ENCODE results near the gene TAF8. TPM values are rescaled to one million over a fixed set of nuclear protein-coding genes. Genes with fewer than 3 reads are reported as not detected.

The TAF8 gene
- polyA plus RNA-seq, 3 donors = 19.9 to 25.8 (median 20.4) TPM

DNA sequence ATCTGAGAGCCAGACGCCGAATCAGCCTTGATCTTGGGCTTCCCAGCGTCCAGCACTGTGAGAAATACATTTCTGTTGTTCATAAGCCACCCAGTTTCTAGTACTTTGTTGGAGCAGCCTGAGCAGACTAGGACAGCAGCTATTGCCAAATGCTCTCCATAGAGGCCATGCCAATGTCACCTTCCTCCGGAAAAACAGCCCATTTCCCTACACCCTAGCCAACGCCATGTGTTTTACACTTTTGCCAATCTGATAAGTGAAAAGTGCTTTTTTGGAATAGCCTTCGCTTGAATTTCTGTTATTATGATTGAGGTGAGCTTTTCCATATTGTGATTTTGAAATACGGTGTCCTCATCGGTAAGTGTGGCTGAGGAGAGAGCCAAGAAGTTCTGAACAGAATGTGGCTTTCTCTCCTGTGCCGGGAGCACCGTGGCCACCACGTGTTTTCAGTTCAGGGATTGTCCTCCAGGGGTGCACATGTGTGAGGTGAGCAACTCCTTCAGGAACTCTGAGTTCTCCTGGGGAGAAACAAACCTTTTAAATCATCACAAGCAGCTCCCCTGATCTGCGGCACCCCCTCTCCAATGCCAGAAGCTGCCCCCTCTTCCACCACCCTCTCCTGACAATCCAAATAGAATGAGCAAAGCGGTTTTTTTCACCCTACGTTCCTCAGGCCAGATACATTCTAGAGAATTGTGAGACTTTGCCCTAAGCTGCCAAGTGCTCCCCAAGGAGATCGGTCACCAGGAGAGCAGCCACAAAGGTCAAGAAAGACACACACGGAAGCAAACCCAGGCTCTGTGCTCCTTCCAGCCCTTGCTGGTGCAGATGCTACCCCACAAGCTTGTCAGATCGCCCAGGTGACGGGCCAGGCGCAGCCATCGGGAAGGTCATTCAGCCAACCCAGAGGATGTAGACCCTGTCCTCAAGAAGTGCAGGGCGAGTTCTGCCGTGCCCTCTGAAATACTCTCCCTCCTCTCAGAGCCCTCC is 36.0 kb downstream of the TAF8 start:
- no peak for DNase-seq (ENCODE audit: extremely low read depth in 1 of 11, low read depth in 9 of 11, low spot score in 4 of 11)

DNA sequence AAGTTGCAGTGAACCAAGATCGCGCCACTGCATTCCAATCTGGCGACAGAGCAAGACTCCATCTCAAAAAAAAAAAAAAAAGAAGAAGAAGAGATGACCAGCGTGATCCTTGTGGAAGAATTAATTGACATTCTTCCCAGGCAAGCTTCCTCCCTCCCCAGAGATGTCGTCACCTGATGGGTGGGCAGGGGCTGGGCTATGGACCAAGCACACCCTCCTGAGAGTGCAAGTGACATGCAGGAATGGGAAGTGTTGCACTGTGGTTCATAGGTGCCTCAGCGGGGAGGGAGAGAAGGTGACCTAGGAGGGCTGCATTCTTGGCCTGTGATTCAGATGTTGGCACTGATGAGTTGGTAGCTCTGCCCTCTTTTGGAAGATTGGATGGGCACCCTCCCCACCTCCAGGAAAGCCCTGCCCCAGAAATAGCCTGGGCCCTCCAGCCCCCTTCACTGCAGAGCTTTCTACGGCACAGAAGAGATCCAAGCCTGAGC is 37.8 kb downstream of the TAF8 start:
- no peak for DNase-seq (ENCODE audit: extremely low read depth in 1 of 11, low read depth in 9 of 11, low spot score in 4 of 11)

DNA sequence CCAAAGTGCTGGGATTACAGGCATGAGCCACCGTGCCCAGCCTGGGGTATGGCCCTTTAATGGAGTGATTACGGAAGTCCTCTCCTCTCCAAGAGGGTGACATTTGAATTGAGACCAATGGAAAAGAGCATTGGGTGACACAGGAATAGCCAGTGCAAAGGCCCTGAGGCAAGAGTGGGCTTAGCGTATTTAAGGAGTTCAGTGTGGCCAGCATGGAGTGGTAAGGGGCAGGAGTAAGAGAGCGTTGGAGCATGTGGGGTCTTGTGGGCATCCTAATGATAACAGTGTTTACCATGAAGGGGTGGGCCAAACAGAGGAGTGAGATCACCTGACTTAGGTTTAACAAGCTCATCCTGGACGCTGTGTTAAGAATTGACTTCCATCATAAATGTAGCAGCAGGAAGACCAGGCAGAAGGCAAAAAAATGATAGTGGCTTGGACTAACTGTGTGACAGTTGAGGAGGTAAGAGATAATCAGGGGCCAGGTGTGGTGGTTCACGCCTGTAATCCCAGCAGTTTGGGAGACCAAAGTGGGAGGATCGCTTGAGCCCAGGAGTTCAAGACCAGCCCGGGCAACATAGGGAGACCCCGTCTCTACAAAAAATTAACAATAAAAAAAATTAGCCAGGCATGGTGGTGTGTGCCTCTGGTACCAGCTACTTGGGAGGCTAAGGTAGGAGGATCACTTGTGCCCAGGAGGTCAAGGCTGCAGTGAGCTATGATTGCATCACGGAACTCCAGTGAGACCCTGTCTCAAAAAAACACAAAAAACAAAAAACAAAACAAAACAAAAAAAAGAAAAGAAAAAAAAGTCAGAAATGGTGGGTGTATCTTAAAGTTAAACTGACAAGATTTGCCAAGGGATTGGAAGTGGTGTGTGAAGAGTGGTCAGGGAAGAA is 40.7 kb downstream of the TAF8 start:
- no peak for DNase-seq (ENCODE audit: extremely low read depth in 1 of 11, low read depth in 9 of 11, low spot score in 4 of 11)

DNA sequence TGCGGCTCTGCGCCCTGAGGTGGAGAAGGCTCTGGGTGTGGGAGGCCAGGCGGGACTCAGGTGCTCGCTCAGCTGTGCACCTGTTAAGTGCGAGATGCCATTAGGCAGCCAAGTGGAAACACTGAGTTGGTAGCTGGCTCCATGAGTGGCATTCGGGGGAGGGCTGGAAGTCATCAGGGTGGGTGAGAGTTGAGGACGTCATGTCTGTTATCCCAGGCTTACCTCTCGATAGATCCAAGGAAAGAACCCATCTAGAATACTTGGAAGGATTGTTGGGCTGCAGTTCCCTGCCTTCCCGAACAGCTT is 41.3 kb downstream of the TAF8 start:
- peak in 4 of 11 donors; percentile 26 to 52 (median 46) for DNase-seq (ENCODE audit: extremely low read depth in 1 of 11, low read depth in 9 of 11, low spot score in 4 of 11)

DNA sequence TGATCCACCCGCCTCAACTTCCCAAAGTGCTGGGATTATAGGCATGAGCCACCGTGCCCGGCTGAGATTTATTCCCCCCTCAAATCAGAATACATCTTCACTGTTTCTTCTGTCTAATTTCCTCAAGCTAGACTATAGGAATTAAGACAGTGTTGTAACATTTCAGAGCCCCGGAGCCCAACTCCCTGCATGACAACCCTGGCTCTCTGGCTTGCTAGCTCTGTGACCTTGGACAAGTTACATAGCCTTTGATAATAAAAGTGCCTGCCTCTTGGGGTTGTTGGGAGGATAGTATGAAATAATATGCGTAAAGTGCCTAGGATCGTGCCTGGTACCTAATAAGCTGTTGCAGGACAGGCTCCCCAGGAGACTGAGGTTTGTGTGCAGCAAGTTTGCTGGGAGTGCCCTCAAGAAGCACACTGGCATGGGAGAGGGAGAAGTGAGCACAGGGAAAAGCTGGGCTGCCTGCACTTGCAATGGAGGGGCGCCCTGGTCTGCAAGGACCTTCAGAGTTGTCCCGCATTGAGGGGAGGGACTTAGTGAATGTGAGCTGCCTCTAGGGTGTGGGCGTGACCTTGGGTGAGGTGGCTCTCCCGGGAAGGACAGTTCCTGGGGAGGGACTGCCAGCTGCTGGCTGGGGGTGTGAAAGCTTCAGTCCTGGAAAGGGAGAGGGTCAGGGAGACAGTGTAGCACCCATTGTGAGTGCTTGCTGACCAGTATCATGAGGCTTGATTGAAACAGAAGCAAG is 43.4 kb downstream of the TAF8 start:
- DNase-seq (ENCODE audit: extremely low read depth in 1 of 11, low read depth in 9 of 11, low spot score in 4 of 11) = no peak

DNA sequence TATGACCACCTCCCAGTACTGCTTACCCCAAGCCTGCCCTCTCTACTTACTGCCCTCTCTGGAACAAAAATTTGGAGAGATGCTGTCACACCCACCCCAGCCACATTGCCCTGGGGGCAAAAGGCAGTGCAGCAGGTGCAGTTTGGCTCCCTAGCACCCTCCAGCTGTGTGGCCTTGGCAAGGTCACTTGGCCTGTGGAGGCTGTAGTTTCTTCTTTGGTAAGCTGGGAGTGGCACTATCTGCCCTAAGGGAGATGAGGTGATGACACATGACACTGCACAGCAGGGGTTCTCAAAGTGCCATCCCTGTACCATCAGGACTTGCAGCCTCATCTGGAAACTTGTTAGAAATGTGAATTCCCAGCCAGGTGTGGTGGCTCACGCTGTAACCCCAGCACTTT is 44.8 kb downstream of the TAF8 start:
- no peak for DNase-seq (ENCODE audit: extremely low read depth in 1 of 11, low read depth in 9 of 11, low spot score in 4 of 11)

DNA sequence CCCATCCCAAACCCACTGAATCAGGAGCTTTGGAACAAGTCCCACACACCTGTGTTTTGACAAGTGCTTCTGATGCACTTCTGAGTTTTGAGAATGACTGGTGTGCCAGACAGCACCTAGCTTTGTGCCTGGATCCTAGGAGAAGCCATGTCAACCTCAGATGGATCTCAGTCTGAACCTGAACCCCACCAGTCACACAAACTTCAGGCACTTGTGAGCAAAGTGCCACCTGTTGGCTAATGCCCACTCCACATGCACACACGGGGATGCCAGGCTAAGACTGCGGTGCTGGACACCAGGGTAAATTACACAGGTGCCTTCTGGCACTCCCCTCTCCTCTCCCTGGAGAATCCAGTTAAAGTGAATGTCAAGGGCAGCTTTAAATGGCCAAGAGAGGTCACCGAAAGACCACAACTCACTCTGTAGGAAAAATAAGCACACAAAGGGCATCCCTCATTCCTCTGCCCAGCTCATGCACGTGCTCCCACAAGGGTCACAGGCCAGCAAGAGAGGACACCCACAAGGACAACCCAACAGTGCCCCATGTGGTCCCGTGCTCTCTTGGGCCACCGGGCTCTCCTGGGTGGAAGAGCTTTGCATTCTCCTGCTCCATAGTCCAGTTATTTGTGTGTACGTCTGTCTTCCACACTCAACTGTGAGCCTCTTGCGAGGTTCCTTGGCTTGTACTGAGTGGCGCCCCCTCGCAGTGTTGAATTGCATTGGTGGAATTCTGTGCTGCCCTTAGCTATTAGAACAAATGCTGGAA is 45.6 kb downstream of the TAF8 start:
- DNase-seq (ENCODE audit: extremely low read depth in 1 of 11, low read depth in 9 of 11, low spot score in 4 of 11) = no peak

DNA sequence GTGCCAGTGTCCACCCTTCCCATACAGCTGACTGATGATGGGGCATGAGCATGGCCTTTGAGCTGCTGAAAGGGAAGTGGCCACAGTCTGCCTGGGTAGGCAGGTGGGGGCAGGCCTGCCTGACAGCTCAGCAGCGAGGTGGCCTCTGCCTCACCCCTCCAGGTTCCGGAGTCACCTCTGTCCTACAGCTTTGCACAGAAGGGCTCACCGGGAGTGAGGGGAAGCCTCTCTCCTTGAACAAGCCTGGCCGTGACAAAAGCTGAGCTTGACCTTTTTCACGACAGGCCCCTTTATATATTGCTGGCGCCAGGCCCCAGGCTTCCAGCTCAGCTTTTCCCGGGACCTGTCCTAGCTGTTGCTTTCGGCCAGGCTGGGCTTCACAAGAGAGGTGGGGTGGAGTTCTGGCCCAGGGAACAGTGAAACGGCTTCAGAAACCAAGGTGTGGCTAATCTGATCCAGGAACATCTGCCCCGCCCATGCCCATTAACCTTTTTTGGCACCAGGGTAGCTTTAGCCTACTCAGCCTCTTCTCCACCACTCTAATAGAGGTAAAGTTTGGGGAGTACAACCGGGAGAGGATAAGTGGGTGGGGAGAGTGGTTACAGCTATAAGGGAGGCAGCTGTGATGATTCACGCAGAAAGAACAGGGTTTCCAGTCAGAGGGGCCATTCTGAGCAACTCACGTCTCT is 49.2 kb downstream of the TAF8 start:
- DNase-seq (ENCODE audit: extremely low read depth in 1 of 11, low read depth in 9 of 11, low spot score in 4 of 11) = no peak

DNA sequence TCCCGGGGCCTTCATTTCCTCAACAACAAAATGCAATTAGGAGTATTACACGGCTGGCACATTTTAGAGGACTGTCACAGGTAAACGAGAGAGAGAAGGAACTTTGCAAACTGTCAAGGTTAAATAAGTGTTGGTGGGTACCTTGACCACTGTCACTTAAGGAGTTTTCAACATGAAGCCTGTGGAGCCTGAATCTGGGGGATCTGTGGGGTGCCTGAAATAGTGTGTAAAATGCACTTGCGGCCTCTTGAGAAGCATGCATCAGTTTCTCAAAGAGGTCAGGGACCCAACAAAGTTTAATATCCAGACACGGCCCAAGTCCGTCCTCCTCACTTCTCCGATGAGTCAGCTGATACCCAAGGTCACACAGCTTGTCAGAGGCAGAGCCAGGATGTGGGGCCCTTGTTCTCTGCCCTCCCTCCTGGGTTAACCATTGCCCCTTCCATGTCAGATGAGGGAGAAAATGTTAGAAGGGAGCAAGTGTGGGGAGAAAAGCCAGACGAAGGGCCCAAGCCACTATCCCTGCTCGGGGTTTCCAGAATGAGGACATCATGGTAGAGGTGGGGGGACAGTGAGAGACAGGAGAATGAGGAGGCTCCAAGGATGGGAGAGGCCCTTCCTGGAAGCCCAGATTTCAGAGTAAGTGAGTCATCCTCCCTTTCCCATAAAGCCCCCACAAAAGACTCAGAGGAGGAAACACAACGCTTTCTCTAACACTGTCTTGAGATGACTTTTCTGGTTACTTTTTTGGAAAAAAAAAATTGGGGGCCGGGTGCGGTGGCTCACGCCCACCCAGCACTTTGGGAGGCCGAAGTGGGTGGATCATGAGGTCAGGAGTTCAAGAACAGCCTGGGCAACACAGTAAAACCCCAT is 49.9 kb downstream of the TAF8 start:
- DNase-seq (ENCODE audit: extremely low read depth in 1 of 11, low read depth in 9 of 11, low spot score in 4 of 11) = no peak

DNA sequence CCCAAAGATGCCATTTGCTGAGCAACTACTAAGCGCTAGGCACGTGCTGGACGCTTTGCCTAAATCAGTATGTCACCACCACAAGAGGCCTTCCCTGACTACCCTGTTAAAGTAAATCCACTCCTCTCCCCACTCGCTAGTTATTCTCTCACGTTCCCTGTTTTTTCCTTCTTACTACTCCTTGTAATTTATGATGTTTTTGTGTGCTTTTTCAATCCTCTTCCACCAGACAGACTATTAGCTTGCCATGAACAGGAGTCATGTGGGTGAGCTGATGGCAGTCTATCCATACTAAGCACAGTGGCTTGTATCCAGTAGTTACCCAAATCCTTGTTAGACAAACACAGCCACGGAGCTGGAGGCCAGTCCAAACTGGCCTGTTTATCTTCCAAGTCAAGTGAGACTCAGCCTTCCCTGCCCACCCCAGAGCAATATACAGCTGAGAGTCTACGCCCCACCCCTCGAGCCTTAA is 50.9 kb downstream of the TAF8 start:
- no peak for DNase-seq (ENCODE audit: extremely low read depth in 1 of 11, low read depth in 9 of 11, low spot score in 4 of 11)

DNA sequence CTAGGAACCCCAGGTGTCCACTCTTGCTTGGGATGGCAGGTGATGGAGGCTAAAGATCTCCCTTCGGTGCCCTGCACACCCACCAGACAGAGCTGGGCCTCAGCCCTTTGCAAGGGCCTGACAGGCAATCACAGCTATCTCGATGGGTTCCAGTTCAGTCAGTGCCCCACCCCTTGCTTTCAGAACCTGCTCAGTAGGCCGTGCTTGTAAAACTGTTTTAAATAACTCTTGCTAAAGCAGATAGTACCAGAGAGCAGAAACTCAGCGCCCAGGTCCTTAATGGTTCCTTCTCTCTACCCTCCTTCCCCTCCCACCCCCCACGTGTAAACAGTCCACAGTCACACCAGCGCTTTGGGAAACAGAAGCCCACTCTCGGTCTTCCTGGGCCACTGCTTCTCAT is 52.9 kb downstream of the TAF8 start:
- DNase-seq (ENCODE audit: extremely low read depth in 1 of 11, low read depth in 9 of 11, low spot score in 4 of 11) = no peak

DNA sequence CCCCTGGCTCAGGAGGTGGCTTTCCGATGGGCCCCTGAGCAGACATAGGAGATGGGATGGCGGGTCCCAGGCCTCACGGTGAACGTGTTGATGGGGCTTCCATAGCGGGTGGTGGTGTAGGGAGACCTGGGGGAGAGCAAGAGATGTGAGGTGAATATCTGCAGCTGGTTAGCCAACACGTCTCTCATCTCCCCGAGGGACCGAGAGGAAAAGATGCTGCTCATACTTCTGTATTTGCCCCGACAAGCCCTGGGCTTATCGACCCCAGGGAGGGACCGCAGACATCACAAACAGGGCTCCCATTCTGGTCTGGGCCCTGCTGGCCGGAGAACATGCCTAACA is 53.4 kb downstream of the TAF8 start:
- DNase-seq (ENCODE audit: extremely low read depth in 1 of 11, low read depth in 9 of 11, low spot score in 4 of 11) = no peak

DNA sequence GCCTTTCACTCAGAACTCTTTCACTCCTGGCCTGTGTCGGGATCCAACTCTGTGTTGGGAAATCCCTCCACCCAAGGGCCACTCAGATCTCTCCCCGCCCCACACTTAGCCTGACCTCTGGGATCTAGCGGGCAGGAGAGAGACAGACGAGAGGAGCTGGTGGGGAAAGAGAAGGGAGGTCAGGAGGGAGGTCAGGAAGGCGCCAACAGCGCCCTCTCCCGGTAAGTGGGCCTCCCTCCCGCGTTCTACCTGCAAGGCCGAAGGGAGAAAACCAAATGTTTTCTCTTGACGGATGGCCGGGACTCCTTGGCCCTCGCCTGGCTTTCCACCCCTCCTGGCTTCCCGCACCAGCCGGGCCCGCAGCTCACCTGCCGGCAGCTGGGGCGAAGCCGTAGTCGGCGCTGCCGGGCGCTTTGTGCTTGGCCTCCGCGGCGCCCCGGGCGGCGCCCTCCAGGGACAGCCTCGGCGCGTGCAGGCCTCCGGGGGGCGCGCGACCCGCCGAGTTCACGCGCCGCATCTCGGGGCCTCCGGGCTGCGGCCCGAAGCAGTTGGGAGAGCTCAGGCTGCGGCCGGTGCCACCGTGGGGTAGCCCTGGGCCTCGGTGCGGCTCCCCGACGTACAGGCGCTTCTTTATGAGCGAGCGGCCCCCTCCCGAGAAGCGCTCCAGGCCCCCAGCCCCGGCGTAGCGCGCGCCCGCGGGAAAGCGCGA is 53.9 kb downstream of the TAF8 start:
- peak in 7 of 11 donors; percentile 41 to 72 (median 59) for DNase-seq (ENCODE audit: extremely low read depth in 1 of 11, low read depth in 9 of 11, low spot score in 4 of 11)

DNA sequence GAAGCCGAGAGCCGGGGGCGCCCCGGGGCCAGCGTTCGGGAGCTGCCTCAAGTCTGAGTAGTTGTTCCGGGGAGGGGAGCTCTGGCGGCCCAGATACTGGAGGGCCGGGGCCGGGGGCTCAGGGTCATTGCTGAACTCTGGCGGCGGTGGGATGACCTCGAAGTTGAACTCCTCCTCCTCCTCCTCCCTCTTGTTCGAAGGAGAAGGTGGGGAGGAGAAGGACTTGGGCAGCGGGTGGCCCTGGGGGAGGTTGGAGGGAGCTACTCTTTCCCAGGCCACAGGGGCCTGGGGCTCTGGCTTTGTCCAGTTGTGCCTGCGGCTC is 54.4 kb downstream of the TAF8 start:
- DNase-seq (ENCODE audit: extremely low read depth in 1 of 11, low read depth in 9 of 11, low spot score in 4 of 11) = no peak

DNA sequence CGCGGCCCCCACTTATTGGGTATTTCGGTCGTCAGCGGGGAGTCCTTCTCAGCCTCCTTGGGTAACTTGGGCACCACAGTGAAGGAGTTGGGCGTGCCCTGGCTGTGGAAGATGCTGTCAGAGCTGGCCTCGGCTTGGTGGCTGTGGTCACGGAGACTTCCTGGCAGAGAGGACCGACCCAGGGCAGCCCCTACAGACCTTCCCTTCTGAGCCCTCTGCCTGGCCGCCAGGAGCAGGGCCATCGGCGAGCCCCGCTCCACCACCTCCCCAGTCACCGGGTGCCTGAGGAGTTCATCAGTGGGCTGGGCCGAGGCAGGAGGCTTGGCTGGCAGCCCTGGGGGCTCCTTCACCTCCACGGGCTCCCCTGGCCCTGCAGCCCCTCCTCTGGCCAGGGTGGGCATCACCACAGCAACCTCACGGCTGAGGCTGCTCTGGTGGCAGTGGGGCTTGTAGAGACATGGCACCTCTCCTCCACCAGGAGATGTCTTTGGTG is 54.9 kb downstream of the TAF8 start:
- no peak for DNase-seq (ENCODE audit: extremely low read depth in 1 of 11, low read depth in 9 of 11, low spot score in 4 of 11)

DNA sequence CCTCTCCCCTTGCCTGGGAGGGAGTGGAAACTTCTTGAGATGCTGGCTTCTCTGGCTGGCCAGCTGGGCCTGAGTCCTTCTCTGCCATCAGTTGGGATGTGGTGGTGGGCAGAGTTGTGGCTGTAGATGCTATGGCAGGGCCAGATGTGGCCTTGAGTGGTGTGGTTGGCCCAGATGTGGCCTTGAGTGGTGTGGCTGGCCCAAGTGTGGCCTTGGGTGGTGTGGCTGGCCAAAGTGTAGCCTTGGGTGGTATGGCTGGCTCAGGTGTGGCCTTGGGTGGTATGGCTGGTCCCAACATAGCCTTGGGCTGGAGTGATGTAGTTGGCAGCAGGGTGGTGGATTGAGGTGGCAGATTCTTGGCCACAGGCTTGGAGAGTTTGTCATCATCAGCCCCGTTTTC is 55.4 kb downstream of the TAF8 start:
- no peak for DNase-seq (ENCODE audit: extremely low read depth in 1 of 11, low read depth in 9 of 11, low spot score in 4 of 11)
